Memory B cell (primary cell): Measurements from ENCODE around the gene PSKH1.
A peak's percentile ranks its signal among the peaks of the same experiment; 100 is the strongest.
"Not testable (repeated sequence)": the region's sequence is repeated elsewhere in the genome, so short reads cannot be mapped to it uniquely, and the experiment has no call there.

Source experiments
- ATAC-seq: fragments of 150-1000 bp; cut with Tn5 transposase; 2 replicates; pipeline ENCODE4 v1.10.0; 2021; ENCODE audit warnings: low read depth, mild to moderate bottlenecking, moderate library complexity
- DNase-seq, 2 donors: peaks; one replicate each; pipeline ENCODE4 v3.0.0; 2022; ENCODE audit warnings: low spot score in 2 of 2
- H3K27ac Mint-ChIP-seq: one replicate; pipeline ENCODE4 v1.8.0; 2022; ENCODE audit warnings: mild to moderate bottlenecking, moderate library complexity, mixed read lengths
- H3K27me3 Mint-ChIP-seq: one replicate; pipeline ENCODE4 v1.8.0; 2022; ENCODE audit warnings: mixed read lengths
- H3K36me3 Mint-ChIP-seq: one replicate; pipeline ENCODE4 v1.8.0; 2022; ENCODE audit warnings: mild to moderate bottlenecking, mixed read lengths
- H3K4me1 Mint-ChIP-seq: one replicate; pipeline ENCODE4 v1.8.0; 2022; ENCODE audit warnings: mixed read lengths
- H3K4me3 Mint-ChIP-seq: one replicate; pipeline ENCODE4 v1.8.0; 2022; ENCODE audit warnings: mild to moderate bottlenecking, moderate library complexity, mixed read lengths
- H3K9me3 Mint-ChIP-seq: one replicate; pipeline ENCODE4 v1.8.0; 2022; ENCODE audit warnings: mixed read lengths

PSKH1 gene

DNA sequence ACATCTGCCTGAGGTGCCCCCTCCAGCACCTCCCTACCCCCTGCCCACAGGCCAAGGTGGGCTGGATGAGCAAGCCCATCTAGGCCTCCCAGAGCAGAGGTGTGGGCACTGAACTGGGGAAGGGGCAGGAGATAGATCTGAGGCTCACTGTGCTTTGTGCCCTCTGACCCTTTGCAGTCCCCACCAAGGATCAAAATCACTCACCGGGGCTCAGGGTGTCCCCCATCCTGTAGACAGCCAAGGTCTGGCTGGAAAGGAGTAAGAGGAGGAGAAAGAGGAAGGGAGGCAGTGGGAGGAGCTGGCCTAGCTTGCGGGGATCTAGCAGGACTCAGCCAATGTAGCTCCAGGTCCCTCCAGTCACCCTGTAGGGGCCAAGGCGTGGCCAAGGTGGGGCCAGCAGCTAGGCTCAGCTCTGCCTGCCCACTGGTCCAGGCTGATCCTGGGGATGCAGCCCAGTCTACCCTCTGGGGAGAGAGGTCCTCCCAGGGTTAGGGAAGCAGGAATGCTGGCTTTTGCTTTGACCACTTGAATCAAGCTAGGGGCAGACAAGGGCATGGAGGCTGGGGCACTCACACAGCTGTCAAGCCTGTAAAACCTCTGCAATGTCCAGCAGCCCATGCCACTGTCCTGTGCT is 73.6 kb downstream of the PSKH1 start:
- Mint-ChIP-seq H3K4me1 (peaks cover 19% of the 10 kb centered on the region), H3K36me3 (no peaks in the 10 kb centered on the region), H3K4me3 (peak overlapping the region; percentile 83), H3K27ac (no peak overlapping the region), H3K9me3 (no peaks in the 10 kb centered on the region), H3K27me3 (no peaks in the 10 kb centered on the region)
- no peak for DNase-seq
- no peak for ATAC-seq

DNA sequence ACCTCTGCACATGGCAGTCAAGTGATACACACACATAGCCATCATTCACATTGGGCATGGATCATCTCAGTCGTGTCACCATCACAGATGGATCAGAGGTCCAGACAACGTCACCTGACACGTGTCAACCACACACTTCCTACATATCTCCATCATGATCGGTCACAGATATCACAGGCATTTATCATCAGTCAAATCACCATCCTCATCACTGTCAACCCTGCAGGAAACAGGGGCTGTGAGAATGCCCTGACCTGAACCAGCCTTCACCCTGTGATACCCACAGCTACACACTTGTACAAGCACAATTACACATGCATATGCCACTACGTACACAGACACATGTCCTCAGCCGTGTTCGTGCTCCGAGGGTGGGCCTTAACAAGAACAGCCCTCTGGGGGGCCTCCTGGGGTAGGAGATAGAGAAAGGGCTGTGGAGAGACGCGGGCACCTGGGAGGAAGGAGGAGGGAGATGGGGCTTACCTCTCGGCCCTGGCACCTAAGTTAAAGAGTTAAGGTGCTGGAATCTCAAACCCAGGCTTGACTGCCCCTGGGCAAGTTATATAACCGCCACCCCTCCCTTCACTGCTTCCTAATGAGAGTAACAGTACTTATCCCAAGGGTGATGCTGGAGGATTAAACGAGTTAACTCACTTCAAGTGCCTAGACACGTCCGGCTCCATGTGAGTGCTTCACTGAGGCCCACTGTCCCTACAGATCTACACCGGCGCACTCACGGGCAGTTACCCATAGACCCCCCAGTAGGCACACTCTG is 74.3 kb downstream of the PSKH1 start:
- H3K9me3 Mint-ChIP-seq, result no peaks in the 10 kb centered on the region

DNA sequence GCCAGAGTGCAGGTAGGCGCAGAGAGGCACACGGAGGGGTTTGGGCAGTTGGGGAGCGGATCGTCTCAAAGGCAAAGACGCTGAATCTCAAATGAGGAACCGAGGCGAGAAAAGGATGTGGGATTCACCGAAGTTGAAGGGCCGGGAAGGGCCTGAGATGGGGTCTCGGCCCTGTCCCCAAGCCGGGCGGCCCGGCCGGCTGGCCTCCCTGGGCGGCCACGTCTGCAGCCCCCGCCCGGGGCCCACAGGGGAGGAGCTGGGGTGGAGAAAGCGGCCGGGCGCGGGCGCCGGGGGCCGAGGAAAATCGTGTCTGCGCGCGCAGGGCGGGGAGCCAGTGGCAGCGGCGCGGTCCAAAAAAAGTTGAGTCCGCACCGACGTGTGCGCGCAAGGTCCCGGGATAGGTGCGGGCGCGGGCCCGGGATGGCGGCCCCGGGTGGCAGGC is 74.9 kb downstream of the PSKH1 start:
- Mint-ChIP-seq H3K4me3 (peak overlapping the region; percentile 83), H3K27ac (peak overlapping the region; percentile 85), H3K9me3 (no peaks in the 10 kb centered on the region), H3K36me3 (no peaks in the 10 kb centered on the region), H3K4me1 (peaks cover 19% of the 10 kb centered on the region), H3K27me3 (no peaks in the 10 kb centered on the region)
- DNase-seq (peak in 1 of 2 donors; percentile 21), ATAC-seq (peak; percentile 16)

More for the DNA sequence above, 74.3 kb downstream of the PSKH1 start:
- Mint-ChIP-seq H3K4me1 (peaks cover 19% of the 10 kb centered on the region), H3K4me3 (peak overlapping the region; percentile 83), H3K36me3 (no peaks in the 10 kb centered on the region), H3K27me3 (no peaks in the 10 kb centered on the region), H3K27ac (peak overlapping the region; percentile 85)
- DNase-seq, result no peak
- no peak for ATAC-seq

DNA sequence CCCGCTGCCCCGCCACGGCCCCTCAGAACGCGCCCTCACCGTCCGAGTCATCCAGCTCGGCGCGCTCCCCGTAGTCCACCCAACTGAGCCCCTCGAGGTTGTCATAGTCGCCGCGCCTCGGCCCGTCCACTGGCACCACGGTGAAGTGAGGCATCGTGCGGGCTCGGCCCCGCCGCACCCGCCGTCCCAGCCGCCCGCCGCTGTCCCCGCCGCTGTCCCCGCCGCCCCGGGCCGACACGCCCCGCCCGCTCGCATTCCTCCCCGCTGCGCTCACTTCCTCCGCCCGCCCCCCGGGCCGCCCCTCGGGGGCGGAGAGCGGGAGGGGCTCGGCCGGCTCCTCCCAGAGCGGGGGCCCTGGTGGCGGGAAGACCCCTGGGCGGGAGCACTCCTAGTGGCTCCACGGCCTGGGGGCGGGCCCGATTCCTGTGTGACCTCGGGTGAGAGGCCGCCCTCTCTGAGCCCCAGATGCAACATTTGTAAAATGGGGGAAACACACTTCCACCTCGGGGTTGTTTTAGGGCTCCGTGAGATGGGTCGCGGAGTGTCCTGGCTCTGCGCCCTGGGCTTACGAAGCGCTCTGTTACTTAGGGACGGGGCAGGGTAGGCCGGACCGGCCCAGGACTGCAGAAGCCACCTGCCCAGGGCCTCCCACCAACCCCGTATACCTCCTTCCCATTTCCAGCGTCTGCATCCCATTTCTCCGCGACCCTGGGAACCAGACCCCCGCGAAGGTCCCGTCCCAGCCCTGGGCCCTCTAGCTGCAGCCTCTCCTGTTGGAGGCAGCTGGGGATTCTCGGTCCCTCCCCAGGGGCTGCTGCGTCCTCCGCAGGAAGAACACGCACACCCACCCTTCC is 75.6 kb downstream of the PSKH1 start, which contains the start of gene SLC12A4:
SLC12A4 (minus strand) TSS at position 238 of the 854 bp plus-strand sequence; CDS start at position 154, 84 bp downstream.
- Mint-ChIP-seq H3K4me3 (peak within 1 kb of the TSS; percentile 83), H3K9me3 (no peaks in the 10 kb centered on the region), H3K36me3 (no peaks in the 10 kb centered on the region), H3K27ac (peak within 1 kb of the TSS; percentile 85), H3K4me1 (peaks cover 19% of the 10 kb centered on the region), H3K27me3 (no peaks in the 10 kb centered on the region)
- ATAC-seq (peak; percentile 84), DNase-seq (peak; percentile 69 to 73)

DNA sequence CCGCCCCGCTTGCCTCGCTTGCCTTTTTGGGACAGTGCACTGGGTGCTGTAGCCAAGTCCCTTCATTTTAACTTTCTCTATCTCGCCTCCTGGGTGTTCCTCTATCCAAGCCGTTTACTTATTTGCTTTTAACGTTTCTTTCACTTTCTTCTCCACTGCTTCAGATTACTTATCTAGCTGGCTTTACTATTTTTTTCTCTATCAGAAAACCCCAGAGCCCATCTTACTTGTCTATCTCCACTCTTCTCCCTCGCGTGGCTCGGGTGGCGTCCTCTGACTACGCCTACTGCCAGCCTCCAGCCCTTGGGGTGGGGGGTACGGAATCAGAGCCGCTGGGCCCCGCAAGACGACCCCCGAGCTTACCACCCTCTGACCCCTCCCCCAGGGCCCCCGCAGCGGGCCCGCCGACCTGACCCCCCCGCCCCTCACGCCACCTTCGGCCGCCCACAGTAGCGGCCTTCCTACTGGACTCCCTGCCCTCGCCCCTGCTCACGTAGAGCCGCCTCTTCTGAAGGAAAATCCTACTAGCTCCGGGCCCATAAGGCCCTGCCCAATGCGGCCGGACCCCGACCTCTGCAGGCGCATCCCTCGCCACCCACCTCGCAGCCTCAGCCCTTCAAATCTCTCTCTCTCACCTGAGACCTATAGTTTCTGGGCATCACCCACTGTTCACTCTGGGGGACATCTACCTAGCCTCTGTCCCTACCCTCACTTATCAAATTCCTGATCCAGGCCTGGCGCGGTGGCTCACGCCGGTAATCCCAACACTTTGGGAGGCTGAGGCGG is 76.4 kb downstream of the PSKH1 start:
- H3K4me1 Mint-ChIP-seq, result peaks cover 19% of the 10 kb centered on the region
- H3K36me3 Mint-ChIP-seq, result no peaks in the 10 kb centered on the region
- no peaks in the 10 kb centered on the region for H3K27me3 Mint-ChIP-seq
- DNase-seq (no peak), ATAC-seq (peak; percentile 46)
- peak overlapping the region; percentile 22 for H3K27ac Mint-ChIP-seq
- H3K9me3 Mint-ChIP-seq, result no peaks in the 10 kb centered on the region
- peak overlapping the region; percentile 83 for H3K4me3 Mint-ChIP-seq

DNA sequence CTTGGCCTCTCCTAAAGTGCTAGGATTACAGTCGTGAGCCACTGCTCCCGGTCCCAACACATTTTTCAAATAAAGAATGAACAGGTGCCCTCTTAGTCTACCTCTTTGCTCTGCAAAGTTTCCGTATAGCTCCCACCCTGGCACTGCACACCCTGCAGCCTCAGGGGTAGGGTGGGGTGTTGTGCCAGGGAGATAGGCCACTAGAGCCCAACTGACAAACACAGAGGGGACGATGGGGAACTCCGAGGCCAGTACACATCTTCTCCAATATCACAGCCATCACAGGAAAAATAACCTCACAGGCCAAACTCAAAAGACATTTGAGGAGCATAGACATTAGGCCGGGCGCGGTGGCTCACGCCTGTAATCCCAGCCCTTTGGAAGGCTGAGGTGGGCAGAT is 78.1 kb downstream of the PSKH1 start:
- no peaks in the 10 kb centered on the region for H3K36me3 Mint-ChIP-seq
- no peaks in the 10 kb centered on the region for H3K27me3 Mint-ChIP-seq
- H3K27ac Mint-ChIP-seq, result no peak overlapping the region
- peaks cover 19% of the 10 kb centered on the region for H3K4me1 Mint-ChIP-seq
- no peak for DNase-seq
- no peaks in the 10 kb centered on the region for H3K9me3 Mint-ChIP-seq
- no peak for ATAC-seq
- H3K4me3 Mint-ChIP-seq, result no peak overlapping the region

DNA sequence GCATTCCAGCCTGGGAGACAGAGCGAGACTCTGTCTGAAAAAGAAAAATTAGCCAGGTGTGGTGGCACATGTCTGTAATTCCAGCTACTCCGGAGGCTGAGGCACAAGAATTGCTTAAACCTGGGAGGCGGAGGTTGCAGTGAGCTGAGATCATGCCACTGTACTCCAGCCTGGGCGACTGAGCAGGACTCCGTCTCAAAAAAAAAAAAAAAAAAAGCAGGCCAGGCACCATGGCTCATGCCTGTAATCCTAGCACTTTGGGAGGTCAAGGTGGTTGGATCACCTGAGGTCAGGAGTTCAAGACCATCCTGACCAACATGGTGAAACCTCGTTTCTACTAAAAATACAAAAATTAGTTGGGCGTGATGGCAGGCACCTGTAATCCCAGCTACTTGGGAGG is 79.2 kb downstream of the PSKH1 start:
- not testable (repeated sequence) for DNase-seq, H3K36me3 Mint-ChIP-seq, ATAC-seq, H3K4me3 Mint-ChIP-seq, H3K9me3 Mint-ChIP-seq, H3K27me3 Mint-ChIP-seq, H3K27ac Mint-ChIP-seq
- H3K4me1 Mint-ChIP-seq, result peaks cover 15% of the 10 kb centered on the region

DNA sequence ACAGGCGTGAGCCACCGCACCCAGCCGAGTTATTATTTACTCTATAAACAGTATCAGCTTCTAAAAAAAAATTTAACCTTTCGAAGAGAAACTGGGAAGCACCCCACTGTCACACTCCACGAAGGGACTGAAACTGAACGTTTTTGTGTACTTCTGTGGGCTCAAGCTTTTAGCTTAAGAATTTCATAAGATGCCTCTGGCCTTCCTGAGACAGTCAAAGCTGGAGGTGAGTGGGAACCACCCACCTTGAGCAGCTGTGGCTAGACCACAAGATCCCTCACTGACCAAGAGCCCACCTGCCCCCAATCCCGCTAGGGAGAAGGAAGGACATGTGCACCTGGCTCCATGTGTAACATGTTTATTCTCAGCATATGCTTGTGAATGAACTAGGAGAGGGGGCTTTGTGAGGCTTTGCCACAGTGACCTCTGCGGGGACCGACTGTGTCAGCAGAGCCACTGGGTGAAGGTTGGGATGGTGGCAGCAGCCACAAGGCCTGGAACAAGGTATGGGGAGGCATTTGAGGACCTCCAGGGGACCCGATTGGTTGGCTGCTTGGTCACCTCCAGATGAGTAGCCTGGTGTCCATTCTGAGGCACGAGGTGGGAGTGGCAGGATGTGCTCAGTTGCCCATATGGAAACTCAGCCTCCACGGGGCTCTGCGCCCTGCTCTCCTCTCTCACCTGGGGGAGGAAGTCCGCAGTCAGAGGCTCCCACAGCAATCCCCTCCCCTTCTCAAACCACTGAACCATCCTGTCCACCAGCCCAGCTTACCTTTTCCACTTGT is 82.5 kb downstream of the PSKH1 start:
- H3K4me1 Mint-ChIP-seq, result peaks cover 3% of the 10 kb centered on the region
- H3K27me3 Mint-ChIP-seq, result no peaks in the 10 kb centered on the region
- H3K4me3 Mint-ChIP-seq, result no peak overlapping the region
- H3K27ac Mint-ChIP-seq, result no peak overlapping the region
- H3K9me3 Mint-ChIP-seq, result no peaks in the 10 kb centered on the region
- ATAC-seq (no peak), DNase-seq (no peak)
- no peaks in the 10 kb centered on the region for H3K36me3 Mint-ChIP-seq

DNA sequence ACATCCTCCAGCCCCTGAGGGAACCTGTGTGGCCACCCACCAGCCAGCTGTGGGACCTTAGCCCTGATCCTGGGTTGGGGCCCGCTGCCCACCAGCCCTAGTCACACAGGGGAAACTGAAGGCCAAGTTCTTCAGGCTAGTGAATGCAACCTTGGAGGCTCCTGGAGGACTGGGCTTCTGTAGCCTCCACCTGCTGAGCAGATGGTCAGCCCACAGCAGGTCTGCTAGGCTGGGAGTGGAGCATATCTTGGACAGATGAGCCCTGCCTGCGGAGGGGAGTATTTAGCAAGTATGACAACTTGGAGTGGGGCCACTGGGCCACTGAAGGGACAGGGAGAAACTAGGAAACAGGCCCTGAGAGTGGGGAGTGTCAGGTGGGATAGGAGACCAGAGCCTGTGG is 83.2 kb downstream of the PSKH1 start:
- no peak overlapping the region for H3K27ac Mint-ChIP-seq
- DNase-seq (no peak), ATAC-seq (no peak)
- H3K4me3 Mint-ChIP-seq, result no peak overlapping the region
- peaks cover 3% of the 10 kb centered on the region for H3K4me1 Mint-ChIP-seq
- no peaks in the 10 kb centered on the region for H3K9me3 Mint-ChIP-seq
- no peaks in the 10 kb centered on the region for H3K36me3 Mint-ChIP-seq
- H3K27me3 Mint-ChIP-seq, result no peaks in the 10 kb centered on the region

DNA sequence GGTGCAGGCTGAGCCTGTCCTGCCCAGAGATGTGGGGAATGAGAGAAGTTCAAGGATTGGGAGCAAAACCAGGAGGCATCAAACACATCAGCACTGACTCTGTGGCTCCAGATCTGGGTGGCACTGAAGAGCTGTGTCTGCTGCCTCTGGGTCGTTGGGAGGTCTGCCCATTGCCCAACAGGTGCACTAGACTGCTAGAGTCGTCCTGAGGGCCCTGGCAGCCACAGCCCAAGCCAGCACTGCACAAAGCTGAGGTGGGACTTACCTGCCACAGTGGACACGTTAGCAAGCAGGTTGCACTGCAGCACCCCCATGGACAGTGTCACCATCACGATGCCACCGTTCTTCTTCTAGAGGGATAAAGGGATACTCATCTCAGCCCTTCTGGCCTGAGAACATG is 84.0 kb downstream of the PSKH1 start:
- H3K4me1 Mint-ChIP-seq, result peaks cover 3% of the 10 kb centered on the region
- H3K27ac Mint-ChIP-seq, result no peak overlapping the region
- ATAC-seq (no peak), DNase-seq (no peak)
- H3K27me3 Mint-ChIP-seq, result no peaks in the 10 kb centered on the region
- H3K9me3 Mint-ChIP-seq, result no peaks in the 10 kb centered on the region
- H3K4me3 Mint-ChIP-seq, result no peak overlapping the region
- H3K36me3 Mint-ChIP-seq, result no peaks in the 10 kb centered on the region

DNA sequence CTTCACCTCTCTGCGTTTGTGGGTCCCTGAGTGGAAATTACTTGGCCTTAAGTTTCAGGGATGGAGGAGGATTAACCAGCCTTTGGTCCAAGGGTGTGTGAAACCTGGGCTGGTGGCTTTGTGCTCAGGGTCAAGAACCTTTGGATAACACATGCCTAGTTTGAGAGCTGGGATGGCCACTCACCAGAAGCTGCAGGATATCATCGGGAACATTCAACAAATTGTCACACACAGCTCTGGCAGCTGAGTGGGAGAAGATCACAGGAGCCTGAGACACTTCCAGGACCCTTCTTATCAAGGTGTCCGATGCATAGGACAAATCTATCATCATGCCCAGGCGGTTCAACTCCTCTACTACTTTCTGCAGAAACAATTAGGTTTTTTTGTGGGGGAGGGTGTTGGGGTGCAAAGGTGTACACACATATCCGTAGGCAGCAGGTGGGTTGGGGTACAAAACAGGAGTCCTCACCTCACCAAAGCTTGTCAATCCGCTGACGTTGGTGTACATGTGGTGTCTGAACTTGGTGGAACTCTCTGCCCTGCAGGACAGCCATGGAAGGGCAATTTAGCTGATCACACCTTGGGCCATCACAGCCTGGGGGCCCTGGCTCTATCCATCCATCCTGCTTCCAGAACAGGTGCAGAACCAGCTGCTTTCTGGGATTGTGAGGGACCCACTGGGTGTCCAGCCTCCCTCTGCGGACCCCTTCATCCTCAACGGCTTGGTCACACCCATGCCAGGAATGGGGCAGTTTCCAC is 84.6 kb downstream of the PSKH1 start:
- Mint-ChIP-seq H3K9me3 (no peaks in the 10 kb centered on the region), H3K27me3 (no peaks in the 10 kb centered on the region), H3K4me3 (no peak overlapping the region), H3K27ac (no peak overlapping the region), H3K4me1 (peaks cover 5% of the 10 kb centered on the region), H3K36me3 (no peaks in the 10 kb centered on the region)
- DNase-seq (no peak), ATAC-seq (no peak)
